Measurements from ENCODE around the gene UBXN2A. TPM values are rescaled to one million over a fixed set of nuclear protein-coding genes. Genes with fewer than 3 reads are reported as not detected.

The UBXN2A gene
- 11.5 TPM for polyA plus RNA-seq (2012; ENCODE audit: insufficient read depth, insufficient read length)

GRCh38 chr2:23939987-23940717, at the start of gene UBXN2A:
TSS of gene UBXN2A (plus strand) at chr2:23940463. CDS start at chr2:23958315, 17,852 bp downstream.
- DNase-seq (ENCODE audit: low read depth, low spot score): peak; percentile 53
- peak within 1 kb of the TSS; percentile 74 for H3K4me3 ChIP-seq (ENCODE audit: low read length)

GRCh38 chr2:23900133-23900532, 40.1 kb upstream of the UBXN2A start:
- H3K4me3 ChIP-seq (ENCODE audit: low read length): no peak overlapping the region

GRCh38 chr2:23900541-23901322, 39.5 kb upstream of the UBXN2A start:
- no peak for DNase-seq (ENCODE audit: low read depth, low spot score)
- no peak overlapping the region for H3K4me3 ChIP-seq (ENCODE audit: low read length)

More at GRCh38 chr2:23900133-23900532, 40.1 kb upstream of the UBXN2A start:
- no peak for DNase-seq (ENCODE audit: low read depth, low spot score)

- H3K4me3 ChIP-seq (ENCODE audit: low read length): no peak overlapping the region
- no peak for DNase-seq (ENCODE audit: low read depth, low spot score)
Measured at GRCh38 chr2:23901966-23902846, 38.1 kb upstream of the UBXN2A start.

GRCh38 chr2:23903034-23903433, 37.2 kb upstream of the UBXN2A start:
- no peak for DNase-seq (ENCODE audit: low read depth, low spot score)
- H3K4me3 ChIP-seq (ENCODE audit: low read length): no peak overlapping the region

GRCh38 chr2:23904215-23904614, 36.0 kb upstream of the UBXN2A start:
- no peak overlapping the region for H3K4me3 ChIP-seq (ENCODE audit: low read length)
- DNase-seq (ENCODE audit: low read depth, low spot score): no peak

- H3K4me3 ChIP-seq (ENCODE audit: low read length): no peak overlapping the region
- DNase-seq (ENCODE audit: low read depth, low spot score): no peak
Measured at GRCh38 chr2:23904692-23905091, 35.6 kb upstream of the UBXN2A start.

- DNase-seq (ENCODE audit: low read depth, low spot score): no peak
- H3K4me3 ChIP-seq (ENCODE audit: low read length): no peak overlapping the region
Measured at GRCh38 chr2:23905155-23905554, 35.1 kb upstream of the UBXN2A start.

GRCh38 chr2:23912054-23912453, 28.2 kb upstream of the UBXN2A start:
- no peak overlapping the region for H3K4me3 ChIP-seq (ENCODE audit: low read length)
- no peak for DNase-seq (ENCODE audit: low read depth, low spot score)

GRCh38 chr2:23915327-23915726, 24.9 kb upstream of the UBXN2A start:
- DNase-seq (ENCODE audit: low read depth, low spot score): no peak
- no peak overlapping the region for H3K4me3 ChIP-seq (ENCODE audit: low read length)

- H3K4me3 ChIP-seq (ENCODE audit: low read length): no peak overlapping the region
- peak; percentile 56 for DNase-seq (ENCODE audit: low read depth, low spot score)
Measured at GRCh38 chr2:23916727-23917405, 23.4 kb upstream of the UBXN2A start.

GRCh38 chr2:23918837-23919489, 21.3 kb upstream of the UBXN2A start:
- DNase-seq (ENCODE audit: low read depth, low spot score): no peak
- no peak overlapping the region for H3K4me3 ChIP-seq (ENCODE audit: low read length)

GRCh38 chr2:23924589-23925359, 15.5 kb upstream of the UBXN2A start:
- no peak for DNase-seq (ENCODE audit: low read depth, low spot score)
- no peak overlapping the region for H3K4me3 ChIP-seq (ENCODE audit: low read length)

- peak overlapping the region; percentile 88 for H3K4me3 ChIP-seq (ENCODE audit: low read length)
- peak; percentile 78 for DNase-seq (ENCODE audit: low read depth, low spot score)
Measured at GRCh38 chr2:23925702-23926289, 14.5 kb upstream of the UBXN2A start.

GRCh38 chr2:23926290-23926749, 13.9 kb upstream of the UBXN2A start:
- no peak for DNase-seq (ENCODE audit: low read depth, low spot score)

GRCh38 chr2:23926750-23927571, 13.3 kb upstream of the UBXN2A start, which contains the start of gene ATAD2B:
TSS of gene ATAD2B (minus strand) at chr2:23927123. CDS start at chr2:23926770, 353 bp downstream.
- peak; percentile 90 for DNase-seq (ENCODE audit: low read depth, low spot score)

More at GRCh38 chr2:23926290-23926749, 13.9 kb upstream of the UBXN2A start:
- peak overlapping the region; percentile 88 for H3K4me3 ChIP-seq (ENCODE audit: low read length)

More at GRCh38 chr2:23926750-23927571, 13.3 kb upstream of the UBXN2A start, which contains the start of gene ATAD2B:
- peak within 1 kb of the TSS; percentile 88 for H3K4me3 ChIP-seq (ENCODE audit: low read length)

Data from Jurkat, Clone E6-1 (cell line).